H9 (cell line): ENCODE data around the gene SLC4A5. TPM values are rescaled to one million over a fixed set of nuclear protein-coding genes. Genes with fewer than 3 reads are reported as not detected.

Experiments used
- DNase-seq: peaks from one replicate; pipeline ENCODE4 v3.0.0-alpha.2; 2017
- H2AFZ ChIP-seq: one replicate; pipeline ENCODE4 v1.6.1; 2013; ENCODE audit warnings: mild to moderate bottlenecking, low read length, control low read depth, moderate library complexity
- H2AK5ac ChIP-seq: 2 replicates; pipeline ENCODE4 v1.6.1; 2013; ENCODE audit warnings: low read length, control low read depth, mixed read lengths; ENCODE audit not compliant: insufficient read length
- H2BK120ac ChIP-seq: one replicate; pipeline ENCODE4 v1.6.1; 2013; ENCODE audit warnings: low read depth, mild to moderate bottlenecking, low read length, control low read depth, inconsistent platforms; ENCODE audit not compliant: poor library complexity, severe bottlenecking
- H2BK12ac ChIP-seq: 2 replicates; pipeline ENCODE4 v1.6.1; 2013; ENCODE audit warnings: low read length, control low read depth, mixed read lengths, low read depth; ENCODE audit not compliant: insufficient read length
- H2BK15ac ChIP-seq: 2 replicates; pipeline ENCODE4 v1.6.1; 2013; ENCODE audit warnings: low read depth, low read length, control low read depth
- H2BK20ac ChIP-seq: one replicate; pipeline ENCODE4 v1.6.1; 2013; ENCODE audit warnings: low read depth, mild to moderate bottlenecking, low read length, control low read depth, inconsistent platforms; ENCODE audit not compliant: poor library complexity, severe bottlenecking
- H2BK5ac ChIP-seq: 2 replicates; pipeline ENCODE4 v1.6.1; 2013; ENCODE audit warnings: low read length, control low read depth, mixed read lengths; ENCODE audit not compliant: insufficient read length
- H3K14ac ChIP-seq: 2 replicates; pipeline ENCODE4 v1.6.1; 2013; ENCODE audit warnings: low read length, control low read depth; ENCODE audit not compliant: insufficient read depth
- H3K18ac ChIP-seq: 2 replicates; pipeline ENCODE4 v1.6.1; 2013; ENCODE audit warnings: low read depth, mild to moderate bottlenecking, mixed read lengths, low read length, control low read depth; ENCODE audit not compliant: insufficient read length
- H3K23ac ChIP-seq: 2 replicates; pipeline ENCODE4 v1.6.1; 2013; ENCODE audit warnings: low read length, control low read depth, mixed read lengths, low read depth; ENCODE audit not compliant: insufficient read length
- H3K23me2 ChIP-seq: 2 replicates; pipeline ENCODE4 v1.6.1; 2013; ENCODE audit warnings: low read depth, mild to moderate bottlenecking, mixed read lengths, low read length, control low read depth; ENCODE audit not compliant: insufficient read length, poor library complexity, severe bottlenecking
- H3K27ac ChIP-seq: 2 replicates; pipeline ENCODE4 v1.5.1; 2013; ENCODE audit warnings: low read length, control low read depth, mixed read lengths, low read depth; ENCODE audit not compliant: insufficient read length
- H3K27me3 ChIP-seq: 2 replicates; pipeline ENCODE4 v1.6.1; 2013; ENCODE audit warnings: low read length, control low read depth, inconsistent platforms; ENCODE audit not compliant: insufficient read depth
- H3K4ac ChIP-seq: 2 replicates; pipeline ENCODE4 v1.6.1; 2013; ENCODE audit warnings: low read depth, mild to moderate bottlenecking, control low read depth, inconsistent platforms, low read length, moderate library complexity
- H3K4me1 ChIP-seq: 2 replicates; pipeline ENCODE4 v1.6.1; 2013; ENCODE audit warnings: low read length, control low read depth, inconsistent platforms; ENCODE audit not compliant: insufficient read depth
- H3K4me2 ChIP-seq: 2 replicates; pipeline ENCODE4 v1.6.1; 2013; ENCODE audit warnings: low read length, control low read depth, mixed read lengths; ENCODE audit not compliant: insufficient read length, insufficient read depth
- H3K56ac ChIP-seq: 2 replicates; pipeline ENCODE4 v1.6.1; 2013; ENCODE audit warnings: low read depth, mild to moderate bottlenecking, mixed read lengths, low read length, control low read depth; ENCODE audit not compliant: insufficient read length
- H3K79me1 ChIP-seq: 2 replicates; pipeline ENCODE4 v1.6.1; 2013; ENCODE audit warnings: low read depth, mild to moderate bottlenecking, moderate library complexity, low read length, control low read depth, inconsistent platforms; ENCODE audit not compliant: insufficient read depth, poor library complexity, severe bottlenecking
- H3K79me2 ChIP-seq: 2 replicates; pipeline ENCODE4 v1.6.1; 2013; ENCODE audit warnings: low read length, control low read depth, inconsistent platforms; ENCODE audit not compliant: insufficient read depth
- H3K9ac ChIP-seq: 2 replicates; pipeline ENCODE4 v1.6.1; 2013; ENCODE audit warnings: low read length, control low read depth, mixed read lengths; ENCODE audit not compliant: insufficient read length; ENCODE audit errors: extremely low read depth
- H3K9me3 ChIP-seq: one replicate; pipeline ENCODE4 v1.6.1; 2013; ENCODE audit warnings: low read depth, low read length, inconsistent platforms; ENCODE audit not compliant: control insufficient read depth
- H3T11ph ChIP-seq: one replicate; pipeline ENCODE4 v1.6.1; 2013; ENCODE audit warnings: mild to moderate bottlenecking, low read length, control low read depth, inconsistent platforms
- H4K20me1 ChIP-seq: one replicate; pipeline ENCODE4 v1.6.1; 2013; ENCODE audit not compliant: control insufficient read depth, insufficient read length, insufficient read depth
- H4K5ac ChIP-seq: 2 replicates; pipeline ENCODE4 v1.6.1; 2013; ENCODE audit warnings: low read depth, mild to moderate bottlenecking, mixed read lengths, low read length, control low read depth; ENCODE audit not compliant: insufficient read length
- H4K8ac ChIP-seq: replicated peaks from 2 replicates; pipeline ENCODE4 v1.6.1; 2013; ENCODE audit warnings: low read length, control low read depth, mixed read lengths, low read depth; ENCODE audit not compliant: insufficient read length
- H4K91ac ChIP-seq: 2 replicates; pipeline ENCODE4 v1.6.1; 2013; ENCODE audit warnings: low read depth, mild to moderate bottlenecking, moderate library complexity, mixed read lengths, low read length, control low read depth; ENCODE audit not compliant: insufficient read length
- H3K27ac Mint-ChIP-seq, 3 experiments: 2 replicates in 2 of 3; 3 replicates in 1 of 3; pipeline ENCODE4 v1.8.0; 2020 to 2021; ENCODE audit warnings: mixed read lengths in 3 of 3, mild to moderate bottlenecking in 1 of 3, moderate library complexity in 1 of 3
- H3K27me3 Mint-ChIP-seq: 2 replicates; pipeline ENCODE4 v1.8.0; 2021; ENCODE audit warnings: low read depth, mild to moderate bottlenecking, moderate library complexity, mixed read lengths
- H3K36me3 Mint-ChIP-seq, 3 experiments: 2 replicates in 2 of 3; 3 replicates in 1 of 3; pipeline ENCODE4 v1.8.0; 2020 to 2021; ENCODE audit warnings: low read depth in 3 of 3, mixed read lengths in 3 of 3; ENCODE audit not compliant: insufficient read depth in 1 of 3
- H3K4me1 Mint-ChIP-seq, 2 experiments: 2 replicates each; pipeline ENCODE4 v1.8.0; 2020; ENCODE audit warnings: mixed read lengths in 2 of 2
- H3K4me3 Mint-ChIP-seq, 2 experiments: 2 replicates in 1 of 2; 3 replicates in 1 of 2; pipeline ENCODE4 v1.8.0; 2020 to 2021; ENCODE audit warnings: mild to moderate bottlenecking in 2 of 2, mixed read lengths in 2 of 2, moderate library complexity in 1 of 2
- H3K9me3 Mint-ChIP-seq, 2 experiments: 2 replicates in 1 of 2; 3 replicates in 1 of 2; pipeline ENCODE4 v1.8.0; 2020; ENCODE audit warnings: mild to moderate bottlenecking in 2 of 2, mixed read lengths in 2 of 2, moderate library complexity in 1 of 2
- CTCF ChIP-seq: fragments of 200-600 bp; sonication (generic); conservative IDR thresholded peaks from 3 replicates; pipeline ENCODE4 v1.8.0; 2021; ENCODE audit warnings: antibody characterized with exemption, mild to moderate bottlenecking
- whole genome bisulfite sequencing: extraction: QIAGEN DNeasy Blood & Tissue Kit; methylation state at CpG from one replicate; pipeline ENCODE4 v1.1.7; 2013; ENCODE audit warnings: missing lambda C conversion rate, low lambda C conversion rate, mixed read lengths; ENCODE audit not compliant: insufficient read length; ENCODE audit errors: extremely low coverage; 5-methylcytosine and 5-hydroxymethylcytosine counted together
- total RNA-seq: library from RNA; stranded (reverse); gene quantifications from 2 replicates; pipeline ENCODE4 v1.2.1, GENCODE V29; 2021

The SLC4A5 gene
- total RNA-seq, 1 experiment from 2014 or later, result 0.50 TPM

- Histone ChIP-seq H2AFZ (no peak overlapping the region), H4K20me1 (no peaks in the 10 kb centered on the region), H3K4ac (no peak overlapping the region), H3K27me3 (no peaks in the 10 kb centered on the region), H3T11ph (no peak overlapping the region), H3K23ac (no peak overlapping the region), H2BK15ac (no peak overlapping the region), H3K79me1 (no peaks in the 10 kb centered on the region), H3K4me1 (no peaks in the 10 kb centered on the region), H3K9me3 (no peaks in the 10 kb centered on the region), H3K27ac (no peak overlapping the region), H4K8ac (no peak overlapping the region), H3K9ac (no peak overlapping the region), H3K23me2 (peaks cover 4% of the 10 kb centered on the region), H3K14ac (no peak overlapping the region), H2BK12ac (no peak overlapping the region), H3K79me2 (no peaks in the 10 kb centered on the region), H2BK20ac (no peak overlapping the region), H2BK120ac (no peak overlapping the region), H2BK5ac (no peak overlapping the region), H4K91ac (no peak overlapping the region), H3K18ac (no peak overlapping the region), H2AK5ac (no peak overlapping the region), H3K56ac (no peak overlapping the region), H3K4me2 (no peak overlapping the region), H4K5ac (no peak overlapping the region)
- DNase-seq, result no peak
- Mint-ChIP-seq H3K4me3 (no peak overlapping the region), H3K9me3 (peaks cover 14 to 28% of the 10 kb centered on the region in 2 experiments), H3K27me3 (peaks cover 7% of the 10 kb centered on the region), H3K27ac (no peak overlapping the region), H3K36me3 (peaks cover 0 to 4% (median 0%) of the 10 kb centered on the region in 3 experiments; a peak in 2 of 7 replicates), H3K4me1 (peaks cover 0 to 3% of the 10 kb centered on the region in 2 experiments; a peak in 1 of 4 replicates)
- TF ChIP-seq CTCF, result no peak
- no CpG with 5 or more reads among the region's 2 CpGs for WGBS
These were observed 40.4 kb downstream of the SLC4A5 start for GRCh38 chr2:74302865-74303264.
